Right lobe of liver (tissue), 6 donors: ENCODE results near the gene MYO7B. TPM values are rescaled to one million over a fixed set of nuclear protein-coding genes. Genes with fewer than 3 reads are reported as not detected.

Experiments
- ATAC-seq, 4 donors: fragments of 200-7000 bp; cut with Tn5 transposase; one replicate each; pipeline ENCODE4 v1.9.1; 2020; ENCODE audit warnings: mild to moderate bottlenecking in 4 of 4, moderate library complexity in 4 of 4
- DNase-seq, 3 donors: peaks; one replicate each; pipeline ENCODE4 v3.0.0-alpha.2; 2020
- H3K27ac ChIP-seq, 3 donors: fragments of 200-600 bp; one replicate each; pipeline ENCODE4 v1.8.0; 2022
- H3K27me3 ChIP-seq, 2 donors: fragments of 200-600 bp; one replicate each; pipeline ENCODE4 v1.8.0; 2022
- H3K36me3 ChIP-seq, 4 donors: fragments of 200-600 bp; sonication (generic) in 1 of 4; one replicate each; pipeline versions ENCODE4 v1.5.1 to v1.8.0; 2017 to 2022; ENCODE audit warnings: control low read depth in 1 of 4
- H3K4me1 ChIP-seq, 4 donors: fragments of 200-600 bp; sonication (generic) in 1 of 4; one replicate each; pipeline versions ENCODE4 v1.5.1 to v1.8.0; 2017 to 2022; ENCODE audit warnings: control low read depth in 1 of 4
- H3K4me3 ChIP-seq, 3 donors: fragments of 200-600 bp; one replicate each; pipeline ENCODE4 v1.8.0; 2022
- H3K9me3 ChIP-seq, 4 donors: fragments of 200-600 bp; sonication (generic) in 1 of 4; one replicate each; pipeline versions ENCODE4 v1.5.1 to v1.8.0; 2017 to 2022; ENCODE audit warnings: control low read depth in 1 of 4
- POLR2A ChIP-seq: fragments of 450-650 bp; IDR thresholded peaks from one replicate; pipeline ENCODE4 v1.6.1; 2017; ENCODE audit warnings: antibody characterized with exemption, mild to moderate bottlenecking
- WGBS: methylation state at CpG from one replicate; pipeline ENCODE4 v1.1.6; 2018; ENCODE audit warnings: low coverage, low lambda C conversion rate; ENCODE audit not compliant: insufficient coverage; ENCODE audit errors: missing lambda C conversion rate; 5-methylcytosine and 5-hydroxymethylcytosine counted together
- intact Hi-C, 2 donors: fragments of 100-400 bp; cut with DNase I; formaldehyde crosslinking; loops; one replicate each; pipeline versions ENCODE4 v1.11.2 to v1.14.1; 2022
- total RNA-seq, 6 experiments: library from RNA; depleted of rRNA in 2 of 6; stranded (reverse); fragments of >200 nt in 2 of 6; fragmentation: NEBNext Ultra II Directional in 3 of 6; extraction: Animal tissue kit (Norgen Biotek cat#: 25700) in 3 of 6; gene quantifications; one replicate each; pipeline versions ENCODE4 v1.1.0 to v1.2.4, GENCODE V29; 2016 to 2023
- TF ChIP-seq, protein P1 (sequence below), 4 donors: fragments of 200-600 bp in 3 of 4; fragments of 450-650 bp in 1 of 4; IDR thresholded peaks; one replicate each; pipeline versions ENCODE4 v1.5.1 to v1.8.0; 2016 to 2022; ENCODE audit warnings: antibody characterized with exemption in 4 of 4, mild to moderate bottlenecking in 2 of 4
- donor health status: DM: no; HTN: yes; CAD: no.
- donor health status: DM: no; HTN: no; CAD: no.
- donor health status: DM: no; HTN: no; CAD: no.
- donor health status: DM: no; HTN: yes; CAD: no.
- donor health status: DM: no; HTN: yes; CAD: no.

MYO7B gene
- total RNA-seq, 6 experiments from 2014 or later: 0.21 to 2.7 (median 0.37) TPM; not detected in 1

DNA sequence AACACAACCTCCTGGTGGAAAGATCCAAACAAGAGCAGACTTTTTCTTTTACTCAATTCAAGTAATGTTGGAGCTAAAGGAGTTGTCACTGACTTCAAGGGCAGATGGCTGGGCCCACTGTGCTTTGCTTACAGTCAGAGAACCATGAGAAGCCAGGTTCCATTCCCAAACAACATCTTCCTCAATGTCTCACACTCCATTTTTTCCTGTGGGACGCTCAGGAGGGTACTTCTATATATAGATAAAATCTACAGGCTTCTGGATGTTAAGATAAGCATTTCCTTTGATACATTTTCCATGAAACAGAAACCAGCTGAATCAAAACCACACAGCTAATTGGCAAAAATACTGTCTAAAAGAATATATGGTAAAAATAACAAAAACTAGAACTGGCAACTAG is 23.6 kb upstream of the MYO7B start:
- TF ChIP-seq POLR2A: no peak
- TF ChIP-seq, protein P1, sequence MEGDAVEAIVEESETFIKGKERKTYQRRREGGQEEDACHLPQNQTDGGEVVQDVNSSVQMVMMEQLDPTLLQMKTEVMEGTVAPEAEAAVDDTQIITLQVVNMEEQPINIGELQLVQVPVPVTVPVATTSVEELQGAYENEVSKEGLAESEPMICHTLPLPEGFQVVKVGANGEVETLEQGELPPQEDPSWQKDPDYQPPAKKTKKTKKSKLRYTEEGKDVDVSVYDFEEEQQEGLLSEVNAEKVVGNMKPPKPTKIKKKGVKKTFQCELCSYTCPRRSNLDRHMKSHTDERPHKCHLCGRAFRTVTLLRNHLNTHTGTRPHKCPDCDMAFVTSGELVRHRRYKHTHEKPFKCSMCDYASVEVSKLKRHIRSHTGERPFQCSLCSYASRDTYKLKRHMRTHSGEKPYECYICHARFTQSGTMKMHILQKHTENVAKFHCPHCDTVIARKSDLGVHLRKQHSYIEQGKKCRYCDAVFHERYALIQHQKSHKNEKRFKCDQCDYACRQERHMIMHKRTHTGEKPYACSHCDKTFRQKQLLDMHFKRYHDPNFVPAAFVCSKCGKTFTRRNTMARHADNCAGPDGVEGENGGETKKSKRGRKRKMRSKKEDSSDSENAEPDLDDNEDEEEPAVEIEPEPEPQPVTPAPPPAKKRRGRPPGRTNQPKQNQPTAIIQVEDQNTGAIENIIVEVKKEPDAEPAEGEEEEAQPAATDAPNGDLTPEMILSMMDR (IDR thresholded peaks at IDR 0.05): no peak
- Histone ChIP-seq H3K27ac (no peak overlapping the region), H3K4me3 (no peak overlapping the region), H3K9me3 (no peaks in the 10 kb centered on the region), H3K4me1 (peaks cover 0 to 26% (median 6%) of the 10 kb centered on the region in 4 donors), H3K36me3 (peaks cover 0 to 12% (median 0%) of the 10 kb centered on the region in 4 donors), H3K27me3 (no peaks in the 10 kb centered on the region)
- DNase-seq (no peak), ATAC-seq (no peak)
- intact Hi-C loops: no loop called here
- 38% methylated on average over 1 of the region's 1 CpG for WGBS

- H3K9me3 ChIP-seq: no peaks in the 10 kb centered on the region
- no peak overlapping the region for H3K27ac ChIP-seq
- no peak for DNase-seq
- 96% methylated on average over 4 of the region's 4 CpGs for WGBS
- intact Hi-C loops: no loop called here
- H3K4me3 ChIP-seq: no peak overlapping the region
- peaks cover 0 to 21% (median 6%) of the 10 kb centered on the region in 4 donors for H3K4me1 ChIP-seq
- no peaks in the 10 kb centered on the region for H3K27me3 ChIP-seq
- TF ChIP-seq, protein P1 (IDR thresholded peaks at IDR 0.05): no peak
- no peak for TF ChIP-seq POLR2A
- ATAC-seq: no peak
- peaks cover 0 to 12% (median 0%) of the 10 kb centered on the region in 4 donors for H3K36me3 ChIP-seq
These were observed 23.1 kb upstream of the MYO7B start for GRCh38 chr2:127512362-127512761.

GRCh38 chr2:127514076-127514475 is 21.4 kb upstream of the MYO7B start:
- peaks cover 0 to 5% (median 1%) of the 10 kb centered on the region in 4 donors for H3K4me1 ChIP-seq
- intact Hi-C loops: no loop called here
- no peak overlapping the region for H3K27ac ChIP-seq
- DNase-seq (no peak), ATAC-seq (no peak)
- WGBS: 95% methylated on average over 3 of the region's 10 CpGs
- H3K36me3 ChIP-seq: peaks cover 0 to 19% (median 0%) of the 10 kb centered on the region in 4 donors
- no peaks in the 10 kb centered on the region for H3K9me3 ChIP-seq
- no peaks in the 10 kb centered on the region for H3K27me3 ChIP-seq
- H3K4me3 ChIP-seq: no peak overlapping the region
- TF ChIP-seq, protein P1 (IDR thresholded peaks at IDR 0.05): no peak
- TF ChIP-seq POLR2A: no peak

GRCh38 chr2:127514485-127514884 is 21.0 kb upstream of the MYO7B start:
- Histone ChIP-seq H3K27me3 (no peaks in the 10 kb centered on the region), H3K4me3 (no peak overlapping the region), H3K36me3 (peaks cover 0 to 19% (median under 1%) of the 10 kb centered on the region in 4 donors), H3K9me3 (no peaks in the 10 kb centered on the region), H3K4me1 (peaks cover 0 to 1% (median 0%) of the 10 kb centered on the region in 4 donors), H3K27ac (no peak overlapping the region)
- 100% methylated on average over 1 of the region's 13 CpGs for whole genome bisulfite sequencing
- DNase-seq: no peak
- TF ChIP-seq, protein P1 (IDR thresholded peaks at IDR 0.05): no peak
- no peak for TF ChIP-seq POLR2A
- ATAC-seq: no peak
- intact Hi-C loops: no loop called here
